Thymus (tissue), 11 donors: ENCODE data around the gene NEIL3. TPM values are rescaled to one million over a fixed set of nuclear protein-coding genes. Genes with fewer than 3 reads are reported as not detected.
A peak's percentile ranks its signal among the peaks of the same experiment; 100 is the strongest.
"Not testable (repeated sequence)": the region's sequence is repeated elsewhere in the genome, so short reads cannot be mapped to it uniquely, and the experiment has no call there.

ENCODE experiments used
- DNase-seq, 9 donors: peaks; one replicate each; pipeline ENCODE4 v3.0.0-alpha.2; 2013; ENCODE audit warnings: low spot score in 9 of 9, low read depth in 6 of 9, missing footprints in 1 of 9
- H3K27ac ChIP-seq, 2 donors: one replicate each; pipeline ENCODE4 v1.5.1; 2013; ENCODE audit warnings: control low read depth in 1 of 2, low read depth in 1 of 2, low read length in 1 of 2, mild to moderate bottlenecking in 1 of 2, moderate library complexity in 1 of 2
- H3K27me3 ChIP-seq, 2 donors: one replicate each; pipeline ENCODE4 v1.5.1; 2013; ENCODE audit warnings: low read length in 1 of 2; ENCODE audit not compliant: control insufficient read depth in 2 of 2, insufficient read depth in 1 of 2
- H3K36me3 ChIP-seq, 2 donors: one replicate each; pipeline ENCODE4 v1.5.1; 2013; ENCODE audit warnings: low read length in 1 of 2, mild to moderate bottlenecking in 1 of 2, moderate library complexity in 1 of 2; ENCODE audit not compliant: control insufficient read depth in 2 of 2, insufficient read depth in 2 of 2
- H3K4me1 ChIP-seq, 2 donors: one replicate each; pipeline ENCODE4 v1.5.1; 2013; ENCODE audit warnings: low read length in 2 of 2; ENCODE audit not compliant: control insufficient read depth in 2 of 2, insufficient read depth in 2 of 2
- H3K4me3 ChIP-seq, 2 donors: one replicate each; pipeline ENCODE4 v1.5.1; 2013; ENCODE audit warnings: low read length in 2 of 2, control low read depth in 1 of 2, mild to moderate bottlenecking in 1 of 2
- H3K9me3 ChIP-seq, 2 donors: one replicate each; pipeline ENCODE4 v1.5.1; 2013; ENCODE audit warnings: low read length in 1 of 2, mild to moderate bottlenecking in 1 of 2; ENCODE audit not compliant: control insufficient read depth in 2 of 2, insufficient read depth in 1 of 2
- WGBS: extraction: QIAGEN DNeasy Blood & Tissue Kit; methylation state at CpG from one replicate; pipeline ENCODE4 v1.1.7; 2013; 5-methylcytosine and 5-hydroxymethylcytosine counted together
- polyA plus RNA-seq: library from polyadenylated mRNA; stranded (reverse); fragments of 200-250 nt; gene quantifications from one replicate; pipeline ENCODE4 v1.2.3, GENCODE V29; 2013
- total RNA-seq: library from RNA; stranded (reverse); fragments of 120-200 nt; gene quantifications from one replicate; pipeline ENCODE4 v1.2.4, GENCODE V29; 2013
- donor health status: healthy.

NEIL3 gene
- total and polyA plus RNA-seq, 2 donors, result 3.6 to 44.9 TPM

DNA sequence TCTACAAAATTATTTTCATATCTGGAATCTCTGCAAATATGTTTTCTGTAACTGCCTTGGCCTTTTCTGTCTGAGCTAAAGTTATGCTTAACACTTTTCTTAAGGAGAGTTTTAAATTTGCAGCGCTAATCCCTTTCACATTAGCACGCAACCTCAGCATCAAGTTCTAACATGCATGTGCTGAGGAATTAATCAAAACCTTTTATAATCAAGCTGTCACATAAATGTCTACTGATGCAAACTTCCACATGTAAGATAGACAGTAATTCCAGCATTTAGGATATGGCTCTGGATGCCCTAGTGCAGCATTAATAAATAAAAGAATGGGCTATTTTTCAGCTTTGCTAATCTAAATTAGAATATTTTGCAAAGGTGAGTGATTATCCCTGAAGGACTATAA is 17.5 kb upstream of the NEIL3 start:
- Histone ChIP-seq H3K4me1 (peaks cover 0 to 4% of the 10 kb centered on the region in 2 donors), H3K9me3 (no peaks in the 10 kb centered on the region), H3K27me3 (no peaks in the 10 kb centered on the region), H3K4me3 (no peak overlapping the region), H3K36me3 (no peaks in the 10 kb centered on the region), H3K27ac (no peak overlapping the region)
- no peak for DNase-seq
- WGBS, result 93% methylated on average over 2 of the region's 2 CpGs

DNA sequence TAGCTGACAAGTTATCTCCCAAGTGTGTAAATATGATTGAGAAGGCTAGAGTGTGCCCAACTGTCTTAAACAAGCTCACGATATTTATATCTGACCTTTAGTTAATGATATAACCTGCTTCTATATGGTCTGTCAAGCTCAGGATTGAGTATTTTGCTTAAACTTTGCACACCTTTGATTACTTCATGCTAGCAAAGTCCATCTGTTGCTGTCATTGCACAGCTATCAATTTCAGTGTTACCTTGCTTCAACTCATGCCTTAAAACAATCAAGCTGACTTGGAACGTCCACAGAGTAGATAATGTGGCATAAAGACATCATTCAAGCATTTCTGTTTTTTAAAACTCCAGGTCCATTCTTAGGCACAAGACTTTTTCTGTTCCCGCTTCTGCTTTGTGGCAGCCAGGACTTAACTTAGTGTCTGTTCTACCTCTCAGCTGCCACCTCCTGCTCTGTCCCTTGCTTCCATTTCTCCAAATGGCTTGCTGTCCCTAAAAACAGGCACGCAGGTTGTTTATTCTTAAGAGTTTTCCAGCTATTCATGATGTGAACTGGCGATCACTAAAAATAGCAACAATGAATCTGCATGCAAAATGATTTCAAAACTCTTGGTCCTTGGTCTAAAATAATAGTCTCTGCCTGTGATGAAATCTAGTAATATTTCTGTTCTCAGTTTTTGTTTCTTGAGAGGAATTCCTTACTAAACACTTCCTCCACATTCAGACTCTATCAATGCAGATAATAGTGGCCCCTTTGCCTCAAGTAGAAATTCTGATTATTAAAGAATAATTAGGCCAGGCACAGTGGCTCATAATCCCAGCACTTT is 16.3 kb upstream of the NEIL3 start:
- DNase-seq, result no peak
- Histone ChIP-seq H3K4me3 (no peak overlapping the region), H3K4me1 (no peaks in the 10 kb centered on the region), H3K36me3 (no peaks in the 10 kb centered on the region), H3K27ac (no peak overlapping the region), H3K9me3 (peaks cover 4 to 6% of the 10 kb centered on the region in 2 donors), H3K27me3 (no peaks in the 10 kb centered on the region)
- WGBS, result 93% methylated on average over 5 of the region's 5 CpGs

DNA sequence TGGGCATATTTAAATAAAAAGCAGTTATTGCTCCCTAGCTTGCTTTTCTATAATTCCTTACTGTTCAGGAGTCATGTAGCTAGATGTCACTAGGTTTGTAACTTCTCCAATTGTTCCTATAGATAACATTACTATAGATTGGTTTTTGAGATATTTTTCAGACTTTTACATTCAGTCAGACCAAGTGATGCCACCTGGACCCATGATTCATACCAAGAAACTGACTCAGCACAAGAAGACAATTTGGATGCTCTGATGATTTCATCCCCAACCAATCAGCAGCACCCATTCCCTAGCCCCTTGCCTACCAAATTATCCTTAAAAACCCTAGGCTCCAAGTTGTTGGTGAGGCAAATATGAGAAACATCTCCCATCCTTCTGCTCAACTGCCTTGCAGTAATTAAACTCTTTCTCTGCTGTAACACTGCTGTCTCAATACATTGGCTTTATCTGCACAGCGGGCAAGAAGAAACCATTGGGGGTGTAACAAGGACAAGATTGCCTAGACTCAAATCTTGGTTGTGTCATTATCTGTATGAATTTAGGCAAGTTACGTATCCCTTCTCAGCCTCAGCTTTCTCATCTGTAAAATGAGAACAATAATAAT is 11.8 kb upstream of the NEIL3 start:
- Histone ChIP-seq H3K36me3 (no peaks in the 10 kb centered on the region), H3K9me3 (peaks cover 4 to 6% of the 10 kb centered on the region in 2 donors), H3K4me3 (no peak overlapping the region), H3K27ac (no peak overlapping the region), H3K4me1 (peaks cover 3 to 17% of the 10 kb centered on the region in 2 donors), H3K27me3 (no peaks in the 10 kb centered on the region)
- 98% methylated on average over 2 of the region's 2 CpGs for WGBS
- no peak for DNase-seq

DNA sequence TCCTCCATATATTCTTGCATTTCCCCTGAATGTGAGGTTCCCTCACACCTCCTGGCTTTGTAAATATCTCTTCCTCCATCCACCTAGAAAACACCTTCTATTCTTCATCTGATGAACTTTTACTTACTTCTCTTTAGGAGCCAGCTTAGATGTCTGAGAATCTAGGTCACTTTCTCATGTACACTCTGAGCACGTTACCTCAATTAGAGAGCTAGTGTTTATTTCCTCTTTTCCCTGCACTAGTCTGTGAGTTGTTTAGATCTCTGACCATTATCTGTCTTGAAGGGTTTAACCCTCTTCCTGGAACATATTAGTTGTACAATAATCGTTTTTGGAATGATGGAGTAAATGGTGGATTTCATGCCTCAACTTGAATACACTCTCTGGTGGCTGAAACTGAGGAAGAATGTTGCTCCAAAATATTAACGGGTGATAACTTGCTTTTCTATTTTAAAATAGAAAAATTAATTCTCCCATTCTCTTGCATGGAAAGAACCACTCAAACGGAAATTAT is 8.5 kb upstream of the NEIL3 start:
- peak overlapping the region; percentile 42 to 50 for H3K4me3 ChIP-seq
- no peaks in the 10 kb centered on the region for H3K36me3 ChIP-seq
- H3K27me3 ChIP-seq, result no peaks in the 10 kb centered on the region
- DNase-seq, result peak in 2 of 9 donors; percentile 46 to 75
- WGBS, result 51% methylated on average over 4 of the region's 4 CpGs
- H3K9me3 ChIP-seq, result peaks cover 4 to 6% of the 10 kb centered on the region in 2 donors
- peak overlapping the region; percentile 48 to 91 for H3K27ac ChIP-seq
- H3K4me1 ChIP-seq, result peaks cover 5 to 17% of the 10 kb centered on the region in 2 donors

DNA sequence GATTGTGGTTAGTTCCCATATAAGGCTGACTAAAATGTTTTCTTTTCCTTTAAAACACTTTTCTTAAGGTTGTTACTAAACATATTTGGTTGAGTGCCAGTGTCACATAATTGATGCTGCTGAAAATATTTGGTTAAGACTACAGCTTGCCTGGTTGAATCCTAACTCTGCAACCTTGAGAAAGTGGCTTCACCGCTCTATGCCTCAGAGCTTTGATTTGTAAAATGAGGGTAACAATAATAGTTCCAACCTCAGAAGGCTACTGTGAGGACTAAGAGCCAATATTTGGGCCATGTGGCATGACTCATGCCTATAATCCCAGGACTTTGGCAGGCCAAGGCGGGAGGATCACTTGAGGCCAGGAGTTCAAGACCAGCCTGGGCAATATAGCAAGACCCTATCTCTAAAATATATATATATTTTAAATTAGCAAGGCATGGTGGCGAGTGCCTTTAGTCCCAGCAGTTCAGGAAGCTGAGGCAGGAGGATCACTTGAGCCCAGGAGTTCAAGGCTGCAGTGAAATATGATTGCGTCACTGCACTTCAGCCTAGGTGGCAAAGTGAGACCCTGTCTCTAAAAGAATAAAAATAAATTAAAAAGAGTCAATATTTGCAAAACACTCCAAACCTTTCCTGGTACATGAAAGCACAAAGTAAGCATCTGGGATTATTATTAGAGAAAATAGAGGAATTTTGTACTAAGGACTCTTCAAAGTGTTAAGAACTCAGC is 7.1 kb upstream of the NEIL3 start:
- no peak overlapping the region for H3K4me3 ChIP-seq
- no peaks in the 10 kb centered on the region for H3K27me3 ChIP-seq
- H3K36me3 ChIP-seq, result no peaks in the 10 kb centered on the region
- peak overlapping the region; percentile 25 to 91 for H3K27ac ChIP-seq
- peaks cover 10 to 26% of the 10 kb centered on the region in 2 donors for H3K4me1 ChIP-seq
- peaks cover 4 to 5% of the 10 kb centered on the region in 2 donors for H3K9me3 ChIP-seq
- no peak for DNase-seq
- WGBS, result 98% methylated on average over 4 of the region's 4 CpGs

DNA sequence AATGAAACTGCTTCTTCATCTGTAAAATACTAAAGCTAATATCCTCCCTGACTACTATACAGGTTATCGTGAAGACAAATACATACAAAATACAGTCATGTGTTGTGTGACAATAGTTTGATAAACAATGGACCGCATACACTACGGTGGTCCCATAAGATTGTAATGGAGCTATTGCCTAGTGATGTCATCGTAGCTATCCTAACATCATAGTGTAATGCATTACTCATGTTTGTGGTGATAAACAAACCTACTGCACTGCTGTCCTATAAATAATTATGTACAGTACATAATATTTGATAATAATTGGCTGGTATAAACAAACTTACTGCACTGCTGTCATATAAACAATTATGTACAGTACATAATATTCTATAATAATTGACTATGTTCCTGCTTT is 5.6 kb upstream of the NEIL3 start:
- Histone ChIP-seq H3K27me3 (no peaks in the 10 kb centered on the region), H3K36me3 (no peaks in the 10 kb centered on the region), H3K4me1 (peaks cover 16 to 35% of the 10 kb centered on the region in 2 donors), H3K4me3 (no peak overlapping the region), H3K27ac (no peak overlapping the region), H3K9me3 (no peaks in the 10 kb centered on the region)
- WGBS, result 98% methylated on average over 4 of the region's 4 CpGs
- no peak for DNase-seq

DNA sequence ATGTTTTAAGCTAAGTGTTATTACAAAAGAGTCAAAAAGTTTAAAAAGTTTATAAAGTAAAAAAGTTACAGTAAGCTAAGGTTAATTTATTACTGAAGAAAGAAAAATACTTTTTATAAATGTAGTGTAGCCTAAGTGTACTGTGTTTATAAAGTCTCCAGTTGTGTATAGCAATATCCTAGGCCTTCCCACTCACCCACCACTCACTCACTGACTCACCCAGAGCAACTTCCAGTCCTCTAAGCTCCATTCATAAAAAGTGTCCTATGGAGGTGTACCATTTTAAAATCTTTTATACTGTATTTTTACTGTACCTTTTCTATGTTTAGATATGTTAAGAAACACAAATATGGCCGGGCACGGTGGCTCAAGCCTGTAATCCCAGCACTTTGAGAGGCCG is 4.8 kb upstream of the NEIL3 start:
- 99% methylated on average over 3 of the region's 3 CpGs for WGBS

DNA sequence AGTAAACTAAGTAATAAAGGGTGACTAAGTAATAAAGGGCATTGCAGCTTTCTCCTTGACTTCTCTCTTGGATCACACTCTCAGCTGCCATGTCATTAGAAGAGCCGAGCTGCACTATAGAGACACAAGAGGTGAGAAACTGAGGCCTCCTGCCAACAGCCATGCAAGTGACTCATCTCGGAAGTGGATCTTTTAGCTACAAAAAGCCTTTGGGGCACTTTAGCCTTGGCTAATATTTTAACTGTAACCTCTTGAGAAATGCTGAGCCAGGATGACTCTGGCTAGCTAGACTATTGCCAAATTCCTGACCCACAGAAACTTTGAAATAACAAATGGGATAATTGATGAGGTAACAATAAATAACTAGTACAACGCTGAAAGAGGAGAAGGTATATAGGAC is 1.5 kb upstream of the NEIL3 start:
- peak overlapping the region; percentile 87 to 99 for H3K27ac ChIP-seq
- peak in 1 of 9 donors; percentile 50 for DNase-seq

More for the DNA sequence above, 4.8 kb upstream of the NEIL3 start:
- not testable (repeated sequence) for H3K4me3 ChIP-seq, H3K27ac ChIP-seq, H3K9me3 ChIP-seq, H3K36me3 ChIP-seq, H3K27me3 ChIP-seq, DNase-seq
- peaks cover 16 to 35% of the 10 kb centered on the region in 2 donors for H3K4me1 ChIP-seq

More for the DNA sequence above, 1.5 kb upstream of the NEIL3 start:
- no peak overlapping the region for H3K4me3 ChIP-seq
- H3K36me3 ChIP-seq, result no peaks in the 10 kb centered on the region
- peaks cover 13 to 25% of the 10 kb centered on the region in 2 donors for H3K4me1 ChIP-seq
- no peaks in the 10 kb centered on the region for H3K27me3 ChIP-seq
- WGBS, result 94% methylated on average over 3 of the region's 3 CpGs
- H3K9me3 ChIP-seq, result no peaks in the 10 kb centered on the region
